Activated CD4-positive, alpha-beta T cell treated with anti-CD3 and anti-CD28 coated beads, Interleukin-10, Interleukin-2, amounts not matched to agents 100 ng/mL and 50 ng/mL, durations not matched to agents 16 hours and 8 hours (primary cell): ENCODE measurements around the gene TDP1.
A peak's percentile ranks its signal among the peaks of the same experiment; 100 is the strongest.

Source experiments
- DNase-seq: peaks from one replicate; pipeline ENCODE4 v3.0.0-alpha.2; 2020

Gene TDP1

DNA sequence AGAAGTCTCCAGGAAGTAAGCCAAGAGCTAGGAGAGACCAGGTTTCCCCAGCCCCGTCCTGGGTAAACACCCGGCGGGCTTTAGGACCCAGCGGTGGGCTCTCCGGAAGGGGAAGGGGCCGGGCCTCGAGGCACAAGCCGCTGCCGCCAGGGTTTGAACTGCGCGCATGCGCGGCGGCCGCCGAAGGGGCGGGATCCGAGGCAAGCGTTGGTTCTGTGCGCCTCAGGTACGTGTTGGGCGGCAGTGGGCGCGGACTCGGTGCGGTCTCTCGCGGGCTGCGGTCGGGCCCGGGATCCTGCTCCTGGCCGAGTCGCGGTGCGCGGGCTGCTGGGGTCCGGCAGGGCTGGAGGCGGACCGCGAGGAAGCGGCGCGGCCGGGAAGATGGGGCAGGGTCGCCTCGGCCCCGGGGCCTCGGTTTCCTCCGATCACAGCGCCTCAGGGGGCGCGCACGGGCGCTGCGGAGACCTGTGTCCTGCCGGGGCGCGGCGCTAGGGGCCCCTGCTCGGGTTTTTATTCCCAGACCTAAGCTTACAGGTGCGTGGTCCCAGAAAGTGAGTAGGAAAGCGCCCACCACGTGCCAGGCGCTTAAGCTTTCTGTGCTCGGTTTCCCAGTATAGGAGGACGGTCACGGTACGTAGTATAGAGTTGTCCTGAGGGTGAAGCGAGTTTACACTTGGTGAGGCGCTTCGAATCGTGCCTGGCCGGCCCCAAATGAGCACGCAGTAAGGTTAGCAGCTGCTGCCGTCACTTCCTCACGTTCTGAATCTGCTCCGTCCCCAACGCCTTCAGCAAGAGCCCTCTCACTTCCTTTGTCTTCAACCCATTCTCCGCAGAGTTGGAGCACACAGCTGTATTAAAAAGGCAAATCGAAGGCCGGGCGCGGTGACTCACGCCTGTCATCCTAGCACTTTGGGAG, at the start of gene TDP1:
TDP1 (plus strand) TSS at position 183 of the 916 bp plus-strand sequence. CDS start 7,188 bp downstream, outside the sequence.
- DNase-seq, result peak; percentile 98

DNA sequence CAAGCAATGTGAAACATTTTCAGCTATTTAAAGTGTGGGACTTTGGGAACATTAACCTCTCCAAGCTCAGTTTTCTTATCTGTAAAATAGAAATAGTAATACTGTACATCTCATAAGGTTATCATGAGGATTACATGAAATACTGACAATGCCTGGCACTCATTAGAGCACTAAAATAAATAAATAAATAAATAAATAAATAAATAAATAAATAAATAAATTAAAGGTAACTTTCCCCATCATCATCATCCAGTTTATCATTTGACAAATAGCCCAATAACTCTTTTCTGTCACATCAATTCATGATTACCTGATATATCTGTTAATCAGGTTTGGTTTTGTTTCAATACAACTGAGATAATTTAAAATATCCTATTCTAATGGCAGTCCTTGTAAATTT, 49.7 kb upstream of the TDP1 start:
- DNase-seq, result no peak

DNA sequence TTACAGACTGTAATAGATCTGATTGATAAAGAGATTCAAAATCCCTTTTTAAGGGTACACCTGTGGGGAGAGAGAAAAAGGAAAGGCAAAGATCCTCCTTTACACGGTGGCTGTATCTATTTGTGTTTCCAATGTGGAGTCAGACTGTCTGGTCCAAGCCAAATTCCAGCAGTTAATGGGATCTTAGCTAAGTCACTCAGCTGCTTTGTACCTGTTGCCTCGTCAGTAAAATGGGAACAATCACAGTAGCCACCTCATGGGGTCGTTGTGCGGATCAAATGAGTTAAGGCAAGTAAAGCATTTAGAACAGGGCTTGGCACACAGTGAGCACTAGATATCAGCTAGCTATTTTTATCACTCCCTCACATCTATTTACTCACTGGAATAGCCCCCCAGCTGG, 48.1 kb upstream of the TDP1 start:
- no peak for DNase-seq

DNA sequence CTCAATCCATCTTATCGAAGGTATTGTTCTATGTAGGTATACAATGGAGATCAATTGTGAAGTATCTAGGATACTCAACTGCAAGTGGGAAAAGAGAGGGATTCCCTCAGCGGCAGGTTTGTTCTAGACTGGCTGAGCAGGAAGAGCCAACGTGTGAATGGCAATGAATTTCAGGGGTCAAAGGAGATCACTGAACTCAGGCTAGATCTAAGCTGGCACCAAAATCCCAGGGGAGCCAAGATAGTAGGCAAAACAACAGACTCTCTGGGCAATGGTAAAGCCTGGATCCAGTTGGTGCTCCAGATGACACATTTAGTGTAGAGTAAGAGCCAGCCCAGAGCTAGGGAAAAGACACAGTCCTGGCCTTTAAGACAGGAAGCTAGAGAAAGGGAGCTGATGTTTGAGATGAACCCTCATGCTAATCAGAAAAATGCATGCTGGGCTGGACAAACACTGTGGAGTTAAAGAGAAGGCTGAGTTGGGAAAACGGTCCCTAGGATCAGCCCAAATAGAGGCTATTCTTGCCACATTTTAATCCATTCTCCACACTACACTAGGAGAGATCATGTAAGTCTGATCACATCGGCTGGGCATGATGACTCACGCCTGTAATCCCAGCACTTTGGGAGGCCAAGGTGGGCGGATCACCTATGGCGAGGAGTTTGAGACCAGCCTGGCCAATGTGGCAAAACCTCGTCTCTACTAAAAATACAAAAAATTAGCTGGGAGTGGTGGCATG, 46.8 kb upstream of the TDP1 start:
- DNase-seq, result no peak

DNA sequence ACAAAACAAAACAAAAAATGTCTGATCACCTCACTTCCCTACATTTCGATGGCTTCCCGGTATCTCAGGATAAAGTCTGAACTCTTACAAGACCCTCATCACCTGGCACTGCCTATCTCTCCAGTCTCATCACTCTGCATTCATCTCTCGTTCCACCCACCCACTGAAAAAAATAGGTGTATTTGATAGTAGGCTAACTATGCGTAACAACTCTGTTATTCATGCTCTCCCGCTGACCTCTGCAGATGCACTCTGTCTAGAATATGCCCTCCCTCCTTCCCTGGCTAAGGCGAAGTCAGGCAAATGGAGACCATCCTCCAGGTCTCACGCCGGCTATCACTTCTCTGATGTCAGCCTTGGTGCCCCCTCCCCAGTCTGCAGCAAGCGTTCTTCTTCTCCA, 46.1 kb upstream of the TDP1 start:
- no peak for DNase-seq

DNA sequence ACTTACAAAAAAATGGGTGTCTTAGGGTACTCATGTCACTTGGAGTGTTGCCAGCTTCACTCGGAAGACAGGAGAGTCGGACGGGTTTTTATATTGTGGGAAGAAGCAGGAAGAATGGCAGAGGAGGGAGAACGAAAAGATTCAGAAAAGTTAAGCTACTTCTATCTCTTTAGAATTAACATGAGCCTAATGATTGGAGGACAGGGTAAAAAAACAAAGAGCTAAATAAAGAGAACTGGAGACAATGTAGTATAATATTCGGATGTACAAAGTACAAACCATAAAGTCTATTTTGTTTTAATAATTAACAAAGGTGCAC, 45.1 kb upstream of the TDP1 start:
- DNase-seq, result no peak

DNA sequence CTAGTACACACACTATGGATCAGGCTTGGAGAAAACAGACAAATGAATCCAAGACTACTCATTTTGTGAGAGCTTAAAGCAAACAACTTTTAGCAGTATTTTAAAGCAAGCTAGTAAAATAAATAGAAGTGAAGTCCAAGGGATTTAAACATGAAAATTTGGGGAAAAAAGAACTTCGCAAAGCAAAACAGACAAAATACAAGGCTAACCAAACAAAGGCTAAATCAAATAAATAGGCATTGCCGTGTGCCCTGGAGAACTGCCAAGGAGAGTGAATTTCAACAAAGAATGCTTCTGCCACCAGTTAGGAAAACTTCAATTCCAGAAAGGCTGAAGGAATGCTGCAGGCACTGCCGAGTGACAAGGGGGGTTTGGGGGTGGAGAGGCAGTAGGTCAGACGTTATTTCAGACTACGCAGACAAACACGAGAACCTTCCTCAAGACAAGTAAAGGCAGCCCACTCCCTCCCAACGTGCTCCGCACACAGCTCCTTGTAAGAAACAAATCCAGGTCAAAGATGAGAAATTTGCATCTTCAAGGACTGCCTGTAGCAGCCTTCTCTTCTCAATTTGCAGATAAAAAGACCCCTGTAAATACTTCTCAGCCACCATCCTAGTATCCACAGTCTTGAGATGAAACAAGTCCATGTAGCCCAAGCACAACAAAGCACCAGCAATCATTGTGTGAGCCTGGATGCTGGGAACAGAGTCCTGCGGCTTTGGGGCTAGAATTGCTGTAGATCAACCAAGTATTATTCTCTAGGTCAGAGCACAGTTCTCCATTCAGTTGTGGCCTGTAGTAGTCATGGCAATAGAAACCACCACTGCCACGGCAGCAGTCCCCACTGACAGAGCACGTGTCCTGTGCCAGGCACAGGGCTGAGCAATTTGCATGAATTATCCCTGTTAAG, 44.5 kb upstream of the TDP1 start:
- no peak for DNase-seq

DNA sequence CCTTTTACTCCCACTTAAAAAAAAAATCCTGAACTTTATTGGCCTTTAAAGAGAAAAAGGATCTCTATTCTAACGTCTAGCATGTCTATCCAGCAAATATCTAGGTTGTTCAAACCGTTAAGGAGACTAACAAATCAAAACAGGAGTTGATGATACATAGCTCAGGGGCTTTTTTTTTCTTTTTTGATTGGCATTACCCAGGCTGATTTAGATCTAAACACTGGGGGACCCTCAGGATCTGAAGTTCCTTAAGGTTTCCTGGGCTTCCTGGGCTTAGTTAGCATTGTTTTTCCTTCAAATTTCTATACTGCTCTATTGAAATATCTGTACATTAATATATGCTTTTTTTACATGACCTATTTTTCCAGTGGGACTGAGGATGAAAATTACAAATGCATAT, 43.5 kb upstream of the TDP1 start:
- no peak for DNase-seq

DNA sequence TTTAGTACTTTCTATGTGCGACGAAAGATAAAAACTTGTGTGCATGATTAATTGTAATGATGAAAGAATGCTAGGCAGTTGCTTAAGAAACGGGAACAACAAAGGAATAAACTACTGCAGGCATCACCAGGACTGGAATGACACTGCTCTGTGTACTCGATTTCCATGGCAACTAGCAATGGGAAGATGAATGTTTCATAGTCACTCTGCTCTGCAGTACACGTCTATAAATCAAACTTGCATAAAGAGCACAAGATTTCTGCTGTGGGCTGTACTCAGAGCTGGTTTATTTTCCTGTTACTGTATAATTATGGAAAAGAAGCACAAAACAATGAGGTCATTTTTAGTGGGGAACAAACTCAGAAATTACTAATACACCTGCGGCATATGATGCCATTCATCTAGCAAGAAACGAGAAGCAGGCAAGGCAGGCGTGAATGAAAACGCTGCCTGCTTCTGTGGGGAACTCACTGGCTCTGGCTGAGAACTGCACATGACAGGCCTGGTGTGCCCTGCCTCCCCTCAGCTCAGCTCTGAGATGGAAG, 43.0 kb upstream of the TDP1 start:
- DNase-seq, result no peak

DNA sequence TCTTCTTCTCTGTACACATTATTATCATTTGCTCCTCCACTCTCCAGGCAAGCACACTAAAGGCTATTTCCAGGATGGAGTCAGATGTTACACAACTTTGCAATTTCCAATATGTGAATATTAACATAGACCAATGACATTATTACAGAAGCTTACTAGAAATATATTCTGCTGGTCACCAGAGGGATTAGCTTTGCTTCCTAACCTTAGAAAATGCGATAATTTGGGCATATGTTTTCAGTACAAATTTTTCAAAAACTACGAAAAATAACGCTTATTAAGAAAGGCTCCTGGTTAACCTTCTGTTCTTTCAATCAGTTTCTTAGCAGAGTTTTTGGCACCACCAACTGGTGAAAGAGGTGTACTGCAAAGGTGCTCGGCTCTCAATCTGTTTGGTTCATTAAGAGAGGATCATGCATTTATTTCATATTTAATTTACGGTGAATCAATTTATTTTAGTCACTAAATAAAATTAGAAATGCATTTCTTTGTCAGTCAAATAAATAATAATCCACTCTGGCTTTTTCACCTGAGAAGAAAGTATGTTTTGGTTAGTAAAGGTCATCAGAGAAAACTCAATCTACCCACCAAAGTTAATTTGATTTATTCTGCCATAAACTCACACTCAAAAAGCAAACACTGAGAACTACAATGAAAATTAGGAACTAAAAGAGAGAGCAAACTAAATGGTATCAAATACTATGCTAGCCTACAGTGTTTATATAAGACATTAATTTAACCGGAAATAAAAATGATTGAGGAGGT, 40.4 kb upstream of the TDP1 start:
- DNase-seq, result peak; percentile 64

DNA sequence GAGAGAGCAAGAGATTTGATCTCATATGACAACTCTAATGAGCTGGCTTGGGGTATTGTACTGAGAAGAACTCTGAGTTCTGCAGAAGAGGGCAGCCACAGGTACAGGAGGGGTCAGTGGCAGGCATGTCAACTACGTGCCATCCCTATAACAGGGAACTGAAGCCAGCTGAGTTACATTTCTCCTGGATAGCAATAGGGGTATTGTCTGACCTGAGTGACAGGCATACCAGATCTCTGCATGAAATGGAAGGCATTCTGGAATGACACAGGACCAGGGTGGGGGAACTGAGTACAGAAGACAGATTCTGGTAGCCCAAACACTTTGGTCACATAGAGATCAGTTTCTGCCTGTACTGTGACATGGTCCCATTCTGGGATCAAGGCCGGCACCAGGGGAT, 37.0 kb upstream of the TDP1 start:
- DNase-seq, result no peak

DNA sequence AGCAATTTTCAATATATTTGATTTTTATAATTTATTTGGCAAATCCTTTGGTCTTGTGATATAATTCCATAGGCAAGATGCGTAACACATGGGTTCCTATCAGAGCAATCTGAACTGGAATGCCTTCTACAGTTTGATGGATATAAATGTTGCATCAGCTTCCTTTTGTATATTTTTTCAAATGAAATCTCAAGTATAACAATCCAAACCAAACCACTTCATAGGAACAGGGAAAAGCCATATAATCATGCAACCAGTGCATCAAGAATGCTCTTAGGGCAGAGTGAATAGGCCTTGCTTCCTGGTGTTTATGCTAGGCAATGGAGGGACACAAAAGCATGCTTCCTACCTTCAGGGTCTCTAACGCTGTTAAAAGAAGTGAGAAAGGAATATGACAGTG, 35.7 kb upstream of the TDP1 start:
- DNase-seq, result no peak

DNA sequence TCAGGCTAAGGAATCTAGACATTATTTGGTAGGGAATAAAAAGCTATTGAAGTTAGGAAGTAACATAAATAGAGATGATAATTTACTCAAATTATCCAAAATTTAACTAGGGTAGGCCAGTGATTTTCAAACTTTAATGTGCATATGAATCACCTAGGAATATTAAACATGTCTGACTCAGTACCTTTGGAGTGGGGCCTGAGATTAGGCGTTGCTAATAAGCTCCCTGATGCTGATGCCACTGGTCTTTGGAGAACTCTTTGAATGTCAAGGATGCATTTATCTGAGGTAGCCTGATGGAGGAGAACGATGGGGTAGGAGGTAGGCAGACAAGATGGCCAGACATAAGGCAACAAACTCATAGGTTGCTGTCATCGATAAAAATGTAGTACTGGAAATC, 34.4 kb upstream of the TDP1 start:
- DNase-seq, result no peak

DNA sequence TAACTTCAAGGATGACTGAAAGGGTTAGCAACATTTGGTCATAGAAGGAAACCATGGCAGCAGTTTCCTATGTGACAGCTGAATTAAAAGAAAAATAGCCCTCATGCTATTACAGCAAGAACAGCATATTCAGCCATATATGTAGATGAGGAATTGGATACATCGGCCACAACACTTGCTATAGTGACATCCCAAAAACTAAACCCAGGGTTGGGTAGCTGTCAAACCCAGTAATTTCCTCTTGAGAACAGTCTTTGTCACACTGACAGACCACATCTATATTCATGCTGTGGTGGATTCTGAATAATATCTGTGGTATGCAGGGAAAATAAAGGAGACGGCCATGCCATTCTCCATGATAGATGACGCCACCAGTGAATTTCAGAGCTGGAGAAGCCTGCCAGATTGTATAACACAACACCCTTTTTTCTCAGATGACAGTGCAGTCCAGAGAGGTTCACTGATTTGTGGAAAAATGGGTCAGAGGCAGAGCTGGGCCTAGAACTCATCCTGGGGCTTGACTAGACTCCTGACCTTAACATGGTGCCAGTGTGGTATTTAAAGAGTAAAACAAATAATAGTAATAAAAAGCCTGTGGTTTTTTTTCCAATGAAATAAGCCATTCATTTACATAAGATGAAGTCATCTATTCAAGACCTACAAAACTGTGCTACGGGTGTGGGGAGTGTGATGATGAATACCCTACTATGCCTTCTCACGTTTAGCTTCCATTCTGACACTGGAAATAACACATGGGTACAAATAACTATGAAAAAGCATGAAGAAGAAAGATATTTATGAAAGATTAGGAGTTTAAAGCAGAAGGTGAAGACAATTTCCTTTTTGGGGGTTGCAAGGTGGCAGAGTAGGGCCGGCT, 33.5 kb upstream of the TDP1 start:
- DNase-seq, result no peak

DNA sequence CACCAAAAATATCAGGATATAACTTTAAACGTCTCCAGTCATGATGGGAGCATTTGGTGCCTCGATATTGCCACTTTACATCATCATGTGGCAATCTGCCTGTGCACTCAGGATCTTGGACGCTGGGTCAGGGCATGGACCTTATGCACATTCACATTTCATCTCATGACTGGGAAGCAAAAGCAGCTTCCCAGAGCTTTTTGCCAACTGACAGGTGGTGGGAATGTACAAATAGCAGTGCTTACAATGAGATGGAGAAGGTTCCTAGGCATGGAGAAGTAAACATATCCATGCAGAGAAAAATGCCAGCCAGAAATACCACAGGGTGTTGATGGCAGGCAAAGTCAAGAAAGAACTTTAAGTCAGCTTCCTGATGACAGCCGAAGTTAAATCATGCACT, 31.5 kb upstream of the TDP1 start:
- DNase-seq, result no peak

DNA sequence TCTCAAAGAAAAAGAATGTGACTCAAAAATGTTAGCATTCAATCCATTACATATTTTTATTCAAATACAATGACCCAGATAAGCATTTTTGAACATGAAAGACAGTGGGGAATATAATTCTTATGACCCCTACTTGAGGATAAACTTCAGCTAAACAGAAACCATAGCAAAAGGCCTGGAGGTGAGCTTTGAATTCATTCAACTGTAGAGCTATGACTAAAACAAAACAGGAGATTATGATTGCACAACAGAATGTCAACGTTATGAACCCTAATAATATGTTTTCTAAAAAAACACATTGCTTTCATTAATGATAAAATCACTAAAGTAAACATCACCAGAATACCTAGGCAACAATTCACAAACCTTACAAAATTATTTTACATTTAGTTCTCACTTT, 29.0 kb upstream of the TDP1 start:
- DNase-seq, result no peak

DNA sequence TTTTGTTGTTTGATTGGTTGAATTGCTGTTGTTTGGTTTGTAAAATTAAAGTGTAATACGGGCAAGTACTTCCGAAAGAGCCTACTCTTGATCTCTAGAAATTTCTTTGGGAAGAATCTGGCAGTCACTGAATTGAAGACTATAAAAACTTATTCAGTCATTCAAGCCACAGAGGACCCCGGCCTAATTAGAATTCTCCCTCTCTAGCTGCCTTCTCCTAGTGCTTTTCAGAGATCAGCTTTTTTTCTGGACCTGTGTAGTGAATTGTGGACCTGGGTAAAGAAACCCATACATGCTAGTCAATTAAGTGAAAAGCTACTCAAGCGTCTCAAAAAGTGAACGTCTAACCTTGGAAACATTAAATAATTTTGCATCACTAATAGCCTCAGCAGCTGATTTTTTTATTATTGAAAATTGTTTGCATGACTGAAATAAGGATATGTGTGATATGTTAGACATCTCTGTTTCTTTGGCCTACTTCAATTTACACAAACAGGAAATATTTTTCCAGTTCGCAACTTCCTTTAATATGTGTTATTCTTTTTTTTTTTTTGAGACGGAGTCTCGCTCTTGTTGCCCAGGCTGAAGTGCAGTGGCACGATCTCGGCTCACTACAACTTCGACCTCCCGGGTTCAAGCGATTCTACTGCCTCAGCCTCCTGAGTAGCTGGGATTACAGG, 28.4 kb upstream of the TDP1 start:
- DNase-seq, result no peak

DNA sequence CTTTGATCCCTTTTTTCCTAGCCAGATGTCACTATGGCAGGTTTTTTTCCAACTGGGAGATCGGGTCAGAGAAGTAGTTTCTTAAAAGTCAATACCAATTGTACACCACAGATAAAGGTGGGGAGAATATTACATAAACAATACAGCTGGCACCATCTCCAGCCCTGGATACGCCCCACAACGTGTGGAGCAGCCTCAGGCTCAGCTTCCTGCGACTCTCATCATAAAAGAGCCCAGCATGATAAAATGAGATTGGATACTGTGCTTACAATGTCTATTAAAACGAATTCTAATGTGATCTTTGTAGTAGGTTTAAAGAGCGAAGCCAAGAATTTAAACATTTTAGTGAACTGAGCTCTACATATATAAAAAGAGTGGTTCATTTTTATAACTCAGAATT, 22.7 kb upstream of the TDP1 start:
- DNase-seq, result no peak

DNA sequence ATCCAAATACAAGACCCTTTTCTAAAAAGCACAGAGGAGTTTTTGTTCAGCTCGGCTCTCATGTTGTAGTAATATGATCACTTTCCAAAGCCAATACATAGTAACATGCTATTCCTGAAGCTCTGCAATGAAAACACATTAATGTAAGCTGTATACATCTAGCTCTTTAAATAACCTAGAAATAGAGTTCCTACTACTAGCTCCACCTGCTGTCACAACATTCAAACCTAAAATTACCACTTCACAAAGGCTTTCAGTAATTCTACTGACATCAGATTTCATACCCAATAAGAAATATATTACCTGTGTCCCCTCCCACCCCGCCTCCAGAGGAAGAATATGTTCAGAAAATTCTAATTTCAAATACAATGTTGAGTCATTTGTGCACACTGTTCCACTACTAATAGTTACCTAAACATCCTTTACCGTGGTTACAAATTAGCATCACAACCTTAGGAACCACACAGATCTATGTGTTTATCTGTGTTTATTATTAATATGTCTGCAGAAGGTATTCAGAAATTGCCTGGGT, 19.0 kb upstream of the TDP1 start:
- DNase-seq, result no peak

DNA sequence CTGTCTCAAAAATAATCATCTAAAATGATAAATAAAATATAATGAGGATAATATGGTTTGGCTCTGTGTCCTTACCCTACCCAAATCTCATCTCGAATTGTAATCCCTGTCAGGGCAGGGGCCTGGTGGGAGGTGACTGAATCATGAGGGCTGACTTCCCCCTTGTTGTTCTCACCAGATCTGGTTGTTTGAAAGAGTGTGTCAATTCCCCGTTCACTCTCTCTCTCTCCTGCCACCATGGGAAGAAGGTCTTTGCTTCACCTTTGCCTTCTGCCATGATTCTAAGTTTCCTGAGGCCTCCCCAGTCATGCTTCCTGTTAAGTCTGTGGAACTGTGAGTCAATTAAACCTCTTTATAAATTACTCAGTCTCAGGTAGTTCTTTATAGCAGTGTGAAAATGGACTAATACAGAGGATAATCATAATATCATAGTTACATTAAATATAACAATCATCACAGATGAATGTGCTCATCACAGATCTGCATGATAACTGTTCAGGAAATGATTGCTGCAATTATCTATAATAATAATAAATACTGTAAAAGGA, 13.8 kb upstream of the TDP1 start:
- DNase-seq, result no peak
